Duodenal mucosa (tissue), 2 donors: ENCODE data around the gene SEMA6D.

Experiments used
- H3K27ac ChIP-seq: one replicate; pipeline ENCODE4 v1.7.0; 2013; ENCODE audit warnings: low read depth, low read length
- H3K27me3 ChIP-seq, 2 donors: one replicate each; pipeline ENCODE4 v1.7.0; 2013; ENCODE audit warnings: low read length in 2 of 2, control low read depth in 1 of 2; ENCODE audit not compliant: insufficient read depth in 2 of 2, control insufficient read depth in 1 of 2
- H3K36me3 ChIP-seq, 2 donors: one replicate each; pipeline ENCODE4 v1.7.0; 2013; ENCODE audit warnings: low read length in 2 of 2, control low read depth in 1 of 2; ENCODE audit not compliant: insufficient read depth in 2 of 2, control insufficient read depth in 1 of 2
- H3K4me1 ChIP-seq, 2 donors: one replicate each; pipeline ENCODE4 v1.7.0; 2013; ENCODE audit warnings: low read length in 2 of 2, control low read depth in 1 of 2; ENCODE audit not compliant: insufficient read depth in 2 of 2, control insufficient read depth in 1 of 2
- H3K4me3 ChIP-seq, 2 donors: one replicate each; pipeline ENCODE4 v1.7.0; 2013; ENCODE audit warnings: low read length in 2 of 2, low read depth in 1 of 2
- H3K9ac ChIP-seq, 2 donors: one replicate each; pipeline ENCODE4 v1.7.0; 2013; ENCODE audit warnings: low read length in 2 of 2, low read depth in 1 of 2
- H3K9me3 ChIP-seq, 2 donors: one replicate each; pipeline ENCODE4 v1.7.0; 2013; ENCODE audit warnings: low read length in 2 of 2, control low read depth in 1 of 2; ENCODE audit not compliant: control insufficient read depth in 1 of 2

Gene SEMA6D

DNA sequence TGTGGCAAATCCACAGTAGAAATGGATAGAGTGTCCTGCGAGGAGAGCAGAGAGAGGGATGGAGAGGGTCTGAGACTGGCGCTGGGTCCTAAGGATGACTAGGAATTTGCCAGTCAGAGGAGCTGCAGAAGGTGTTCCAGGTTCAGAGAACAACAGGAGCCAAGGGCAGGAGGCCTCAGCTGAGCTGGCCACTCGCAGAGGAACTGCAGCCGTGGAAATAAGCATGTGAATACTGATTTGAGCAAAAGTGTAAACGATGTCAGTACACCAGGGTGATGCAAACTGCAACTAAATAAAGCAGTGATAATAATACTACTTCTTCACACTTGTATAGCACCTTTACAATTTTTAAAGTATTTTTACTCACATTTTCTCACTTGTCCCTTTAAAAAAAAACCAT, 24.6 kb downstream of the SEMA6D start:
- Histone ChIP-seq H3K4me3 (no peak overlapping the region), H3K27ac (no peak overlapping the region), H3K9ac (no peak overlapping the region), H3K36me3 (no peaks in the 10 kb centered on the region), H3K27me3 (no peaks in the 10 kb centered on the region), H3K4me1 (peaks cover 43 to 48% of the 10 kb centered on the region in 2 donors), H3K9me3 (no peaks in the 10 kb centered on the region)

DNA sequence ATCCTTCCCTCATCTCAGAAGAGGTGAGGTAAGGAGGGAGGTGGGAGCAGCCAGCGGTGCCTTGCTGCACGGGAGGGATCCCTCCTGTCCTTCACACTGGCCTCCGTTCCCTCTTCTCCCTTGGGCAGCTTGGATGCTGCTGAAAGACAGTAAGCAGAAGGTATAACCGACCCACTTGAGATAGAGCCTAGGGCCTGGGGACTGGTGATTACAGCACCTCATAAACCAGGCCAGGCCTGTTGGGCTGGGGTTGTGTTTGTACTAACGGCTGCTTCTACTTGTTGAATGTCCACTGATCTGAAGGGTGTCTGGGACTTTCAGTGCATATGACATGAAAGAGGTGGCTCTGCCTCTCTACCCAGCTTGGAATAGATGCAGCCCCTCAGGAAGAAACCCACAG, 25.0 kb downstream of the SEMA6D start:
- Histone ChIP-seq H3K27me3 (no peaks in the 10 kb centered on the region), H3K27ac (no peak overlapping the region), H3K4me1 (peaks cover 43 to 49% of the 10 kb centered on the region in 2 donors)

GRCh38 chr15:47742742-47743141, 25.4 kb downstream of the SEMA6D start:
- H3K4me3 ChIP-seq: no peak overlapping the region
- H3K27ac ChIP-seq: no peak overlapping the region
- H3K27me3 ChIP-seq: no peaks in the 10 kb centered on the region
- H3K36me3 ChIP-seq: no peaks in the 10 kb centered on the region
- H3K9me3 ChIP-seq: no peaks in the 10 kb centered on the region
- no peak overlapping the region for H3K9ac ChIP-seq
- peaks cover 43 to 51% of the 10 kb centered on the region in 2 donors for H3K4me1 ChIP-seq

More for the DNA sequence above, 25.0 kb downstream of the SEMA6D start:
- Histone ChIP-seq H3K36me3 (no peaks in the 10 kb centered on the region), H3K9ac (no peak overlapping the region), H3K9me3 (no peaks in the 10 kb centered on the region), H3K4me3 (no peak overlapping the region)

DNA sequence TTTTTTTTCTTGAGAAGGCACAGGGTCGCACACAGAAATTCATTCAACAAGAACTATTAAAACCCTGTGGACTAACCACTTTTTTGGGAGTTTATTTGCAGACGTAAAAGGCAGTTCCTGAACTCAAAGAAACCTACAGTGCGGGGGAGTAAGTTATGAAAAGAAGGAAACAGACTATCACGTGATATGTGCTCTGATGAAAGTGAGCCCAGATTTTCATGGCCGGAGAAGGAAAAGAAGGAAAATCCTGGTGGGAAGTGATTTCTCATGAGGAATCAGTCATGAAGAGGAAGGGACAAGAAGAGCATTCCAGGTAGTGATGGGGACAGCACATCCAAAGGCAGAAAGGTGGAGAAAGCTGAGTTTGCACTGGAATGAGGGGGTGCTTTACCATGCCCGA, 26.1 kb downstream of the SEMA6D start:
- no peaks in the 10 kb centered on the region for H3K36me3 ChIP-seq
- H3K9ac ChIP-seq: no peak overlapping the region
- H3K27ac ChIP-seq: no peak overlapping the region
- no peaks in the 10 kb centered on the region for H3K27me3 ChIP-seq
- H3K9me3 ChIP-seq: no peaks in the 10 kb centered on the region
- peaks cover 43 to 50% of the 10 kb centered on the region in 2 donors for H3K4me1 ChIP-seq
- H3K4me3 ChIP-seq: no peak overlapping the region

DNA sequence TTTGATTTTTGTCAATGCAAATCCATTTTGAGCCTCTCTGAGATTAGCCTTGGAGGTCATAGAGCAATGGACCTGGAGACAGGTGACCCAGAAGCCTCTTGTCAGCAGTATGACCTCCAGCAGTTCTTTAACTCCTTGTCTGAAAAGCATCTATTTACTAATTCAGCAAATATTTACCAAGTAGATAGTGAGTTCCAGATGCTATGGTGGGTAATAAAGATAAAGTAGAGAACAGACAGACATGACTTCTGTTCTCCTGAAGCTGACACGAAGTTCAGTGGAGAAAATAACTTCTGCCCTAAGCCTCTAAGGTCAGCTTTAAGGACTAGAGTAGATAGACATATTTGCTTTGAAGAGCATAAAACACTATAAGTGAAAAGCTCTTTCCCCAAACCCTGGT, 26.6 kb downstream of the SEMA6D start:
- no peak overlapping the region for H3K27ac ChIP-seq
- no peak overlapping the region for H3K4me3 ChIP-seq
- no peaks in the 10 kb centered on the region for H3K9me3 ChIP-seq
- H3K4me1 ChIP-seq: peaks cover 43 to 45% of the 10 kb centered on the region in 2 donors
- H3K9ac ChIP-seq: no peak overlapping the region
- H3K36me3 ChIP-seq: no peaks in the 10 kb centered on the region
- no peaks in the 10 kb centered on the region for H3K27me3 ChIP-seq

DNA sequence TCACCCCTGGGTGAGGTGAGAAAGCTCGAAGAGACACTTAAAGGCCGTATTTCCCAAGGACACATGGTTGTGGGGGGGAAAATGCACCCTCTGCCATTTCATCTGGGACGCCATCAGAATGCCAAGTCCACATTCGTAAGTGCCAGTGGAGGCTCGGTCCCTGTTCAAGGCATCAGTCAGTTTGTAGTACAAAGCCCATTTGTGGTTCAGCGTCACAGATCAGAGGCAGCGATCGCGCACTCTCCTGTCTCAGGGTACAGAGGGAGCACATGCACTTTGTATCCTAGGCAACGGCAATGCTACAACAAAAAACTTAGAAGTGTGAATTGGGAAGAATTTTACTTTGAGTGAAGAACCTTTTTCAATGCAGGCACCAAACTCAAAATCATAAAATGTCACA, 27.2 kb downstream of the SEMA6D start:
- Histone ChIP-seq H3K4me1 (peaks cover 44 to 45% of the 10 kb centered on the region in 2 donors), H3K27me3 (no peaks in the 10 kb centered on the region), H3K9me3 (no peaks in the 10 kb centered on the region), H3K9ac (no peak overlapping the region), H3K4me3 (peak overlapping the region in 1 of 2 donors; percentile 2), H3K27ac (no peak overlapping the region), H3K36me3 (no peaks in the 10 kb centered on the region)

- Histone ChIP-seq H3K27me3 (no peaks in the 10 kb centered on the region), H3K4me3 (peak overlapping the region in 1 of 2 donors; percentile 18), H3K9me3 (no peaks in the 10 kb centered on the region), H3K4me1 (peaks cover 49 to 50% of the 10 kb centered on the region in 2 donors), H3K36me3 (no peaks in the 10 kb centered on the region), H3K9ac (no peak overlapping the region), H3K27ac (no peak overlapping the region)
Observed at GRCh38 chr15:47744973-47745372, 27.7 kb downstream of the SEMA6D start.

DNA sequence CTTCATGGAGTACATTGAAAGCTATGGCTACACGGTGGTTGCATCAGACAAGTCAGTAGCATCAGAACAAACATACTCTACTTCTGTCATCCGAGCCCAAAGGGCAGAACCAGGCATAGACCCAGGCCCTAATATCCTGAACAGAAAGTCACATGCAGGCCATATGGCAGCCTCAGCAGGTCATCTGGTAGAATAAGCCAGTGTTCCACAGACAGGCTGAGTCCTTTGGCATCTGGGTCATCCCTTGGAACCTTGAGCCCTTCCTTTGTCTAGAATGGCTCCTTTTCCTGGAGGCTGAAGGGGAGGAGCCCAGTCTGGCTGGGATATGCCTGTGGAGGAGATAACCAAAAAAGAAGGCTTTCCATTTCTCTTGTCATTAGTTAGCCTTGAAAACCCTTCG, 29.2 kb downstream of the SEMA6D start:
- Histone ChIP-seq H3K27ac (no peak overlapping the region), H3K4me1 (peaks cover 53 to 60% of the 10 kb centered on the region in 2 donors), H3K9ac (no peak overlapping the region), H3K9me3 (no peaks in the 10 kb centered on the region), H3K27me3 (no peaks in the 10 kb centered on the region), H3K36me3 (peaks cover 0 to 5% of the 10 kb centered on the region in 2 donors), H3K4me3 (no peak overlapping the region)

DNA sequence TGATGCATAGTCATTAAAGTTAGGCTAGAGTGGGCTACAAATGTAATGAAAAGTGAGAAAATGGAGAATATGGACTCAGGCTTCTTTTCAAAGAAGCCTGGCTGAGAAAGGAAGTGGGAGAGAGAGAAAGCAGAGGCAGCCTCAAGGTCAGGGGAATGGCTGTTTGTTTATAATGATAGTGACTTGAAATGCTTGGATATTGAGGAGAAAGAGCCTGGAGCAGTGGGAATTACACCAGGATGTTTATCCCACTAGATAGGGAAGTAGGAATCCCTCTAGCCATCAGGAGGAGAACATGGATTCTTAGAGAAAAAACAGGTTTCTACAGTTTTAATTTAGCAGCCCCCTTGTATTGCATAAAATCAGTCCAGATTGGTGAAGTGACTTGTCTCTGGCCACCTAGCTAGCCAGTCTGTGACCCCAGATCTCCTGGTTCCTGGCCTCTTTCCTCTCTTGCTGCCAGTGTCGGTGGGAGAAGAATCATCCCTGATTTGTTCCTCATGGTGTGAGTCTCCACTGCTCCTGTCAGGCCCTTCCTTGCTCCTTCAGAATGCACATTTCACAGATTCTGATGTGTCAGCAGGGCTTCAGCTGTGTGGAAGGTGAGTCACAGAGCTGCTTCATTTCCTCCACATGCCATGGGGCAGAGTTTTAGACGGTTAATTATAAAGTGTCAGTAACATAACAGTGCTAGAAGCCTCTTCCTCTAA, 32.9 kb downstream of the SEMA6D start:
- Histone ChIP-seq H3K9me3 (peaks cover 8 to 13% of the 10 kb centered on the region in 2 donors), H3K27me3 (no peaks in the 10 kb centered on the region), H3K9ac (no peak overlapping the region), H3K27ac (no peak overlapping the region), H3K4me3 (no peak overlapping the region), H3K36me3 (peaks cover 4 to 13% of the 10 kb centered on the region in 2 donors), H3K4me1 (peaks cover 24 to 33% of the 10 kb centered on the region in 2 donors)

GRCh38 chr15:47750740-47751262, 33.5 kb downstream of the SEMA6D start:
- Histone ChIP-seq H3K4me3 (no peak overlapping the region), H3K27ac (no peak overlapping the region), H3K4me1 (peaks cover 20 to 28% of the 10 kb centered on the region in 2 donors), H3K9me3 (peaks cover 8 to 13% of the 10 kb centered on the region in 2 donors), H3K27me3 (no peaks in the 10 kb centered on the region), H3K36me3 (peaks cover 4 to 13% of the 10 kb centered on the region in 2 donors), H3K9ac (no peak overlapping the region)
